Parathyroid adenoma (tissue), 2 donors: ENCODE results near the gene TEDC2.
A peak's percentile ranks its signal among the peaks of the same experiment; 100 is the strongest.

ENCODE experiments used
- H2AFZ ChIP-seq: fragments of 300-600 bp; sonication (generic); one replicate; pipeline ENCODE4 v1.7.0; 2017; ENCODE audit warnings: antibody characterized with exemption, mild to moderate bottlenecking
- H3K27ac ChIP-seq: fragments of 300-600 bp; sonication (generic); one replicate; pipeline ENCODE4 v1.7.0; 2017
- H3K27me3 ChIP-seq: fragments of 300-600 bp; sonication (generic); one replicate; pipeline ENCODE4 v1.7.0; 2017; ENCODE audit warnings: low read length; ENCODE audit not compliant: control insufficient read depth, insufficient read depth
- H3K36me3 ChIP-seq: fragments of 300-600 bp; sonication (generic); one replicate; pipeline ENCODE4 v1.7.0; 2017; ENCODE audit warnings: low read length; ENCODE audit not compliant: control insufficient read depth, insufficient read depth
- H3K4me1 ChIP-seq: fragments of 300-600 bp; sonication (generic); one replicate; pipeline ENCODE4 v1.7.0; 2017; ENCODE audit warnings: control low read depth
- H3K4me2 ChIP-seq: fragments of 300-600 bp; sonication (generic); one replicate; pipeline ENCODE4 v1.7.0; 2017; ENCODE audit warnings: low read length
- H3K4me3 ChIP-seq: fragments of 300-600 bp; sonication (generic); one replicate; pipeline ENCODE4 v1.7.0; 2017; ENCODE audit warnings: low read depth, low read length
- H3K79me2 ChIP-seq: fragments of 300-600 bp; sonication (generic); one replicate; pipeline ENCODE4 v1.7.0; 2017; ENCODE audit warnings: control low read depth
- H3K9ac ChIP-seq: fragments of 300-600 bp; sonication (generic); one replicate; pipeline ENCODE4 v1.7.0; 2017; ENCODE audit warnings: mild to moderate bottlenecking
- H3K9me3 ChIP-seq: fragments of 300-600 bp; sonication (generic); one replicate; pipeline ENCODE4 v1.7.0; 2017; ENCODE audit warnings: low read length; ENCODE audit not compliant: control insufficient read depth
- CTCF ChIP-seq: fragments of 300-600 bp; sonication (generic); IDR thresholded peaks from one replicate; pipeline ENCODE4 v1.7.0; 2017; ENCODE audit warnings: antibody characterized with exemption, mild to moderate bottlenecking
- donor health status: primary hyperparathyroidism.

TEDC2 gene

DNA sequence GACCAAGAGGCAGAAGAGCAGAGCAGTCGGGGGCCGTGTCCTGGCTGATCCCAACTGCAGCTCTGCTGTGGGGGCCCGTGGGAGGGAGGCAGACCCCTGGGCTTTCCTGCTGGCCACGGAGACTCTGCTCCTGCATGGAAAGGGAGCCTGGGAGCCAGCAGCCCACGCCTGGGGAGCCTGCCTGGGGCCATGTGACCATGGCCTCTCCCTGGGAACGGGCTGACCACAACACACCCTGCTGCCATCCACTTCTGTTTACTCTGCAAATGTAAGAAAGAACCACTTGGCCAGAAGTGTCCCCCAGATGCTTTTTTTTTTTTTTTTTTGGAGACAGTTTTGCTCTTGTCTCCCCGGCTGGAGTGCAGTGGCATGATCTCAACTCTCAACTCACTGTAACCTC, 2.0 kb upstream of the TEDC2 start:
- H3K36me3 ChIP-seq = no peaks in the 10 kb centered on the region

DNA sequence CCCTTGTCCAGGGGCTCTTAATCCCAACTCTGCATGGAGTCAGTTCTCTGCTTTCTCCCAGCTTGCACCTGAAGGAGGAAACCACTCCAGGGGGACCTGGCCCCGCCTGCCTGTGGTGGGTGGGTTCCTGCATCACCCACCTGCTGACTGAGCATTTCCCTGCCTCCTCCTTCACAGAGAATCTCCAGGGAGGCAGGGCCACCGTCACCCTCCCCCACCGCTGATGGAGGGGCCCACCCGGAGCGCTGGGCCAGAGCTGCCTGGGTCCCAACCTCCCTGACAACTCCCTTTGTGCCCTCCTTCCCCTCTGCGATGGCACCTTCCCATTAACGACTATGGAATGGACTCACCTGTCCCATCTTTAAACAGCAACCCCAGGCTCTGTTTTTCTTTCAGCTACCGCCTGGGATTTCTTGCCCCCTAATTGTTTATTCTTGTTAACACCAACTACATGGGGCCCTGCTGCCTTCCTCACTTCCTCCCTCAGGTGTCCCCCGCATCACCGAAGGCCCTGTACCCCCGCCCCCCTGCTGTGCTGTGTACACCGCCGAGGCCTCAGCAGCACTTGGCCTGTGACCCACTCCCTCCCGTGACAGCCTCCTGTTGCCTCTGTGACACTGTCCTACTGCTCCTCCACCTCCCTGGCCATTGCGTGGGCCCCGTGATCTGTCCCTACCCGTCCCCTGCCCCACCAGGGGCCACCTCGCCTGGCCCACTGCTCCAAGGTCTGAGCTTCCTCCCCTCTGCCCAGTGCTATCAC, 842 bp upstream of the TEDC2 start:
- no peaks in the 10 kb centered on the region for H3K9me3 ChIP-seq
- H3K4me2 ChIP-seq = peak overlapping the region; percentile 82
- peak overlapping the region; percentile 98 for H2AFZ ChIP-seq
- peak overlapping the region; percentile 72 for H3K4me3 ChIP-seq
- TF ChIP-seq CTCF = no peak
- no peaks in the 10 kb centered on the region for H3K27me3 ChIP-seq
- H3K36me3 ChIP-seq = no peaks in the 10 kb centered on the region
- peaks cover 9% of the 10 kb centered on the region for H3K4me1 ChIP-seq
- no peaks in the 10 kb centered on the region for H3K79me2 ChIP-seq
- no peak overlapping the region for H3K9ac ChIP-seq
- peak overlapping the region; percentile 16 for H3K27ac ChIP-seq

More for the DNA sequence above, 2.0 kb upstream of the TEDC2 start:
- Histone ChIP-seq H3K9ac (no peak overlapping the region), H3K9me3 (no peaks in the 10 kb centered on the region), H3K4me3 (no peak overlapping the region), H3K4me1 (peaks cover 9% of the 10 kb centered on the region), H3K79me2 (no peaks in the 10 kb centered on the region), H3K27me3 (no peaks in the 10 kb centered on the region), H3K27ac (no peak overlapping the region), H3K4me2 (no peak overlapping the region), H2AFZ (no peak overlapping the region)
- TF ChIP-seq CTCF = no peak

GRCh38 chr16:2460391-2460713, 443 bp downstream of the TEDC2 start:
- Histone ChIP-seq H2AFZ (peak overlapping the region; percentile 98), H3K4me1 (peaks cover 9% of the 10 kb centered on the region), H3K4me3 (peak overlapping the region; percentile 72), H3K79me2 (no peaks in the 10 kb centered on the region), H3K9me3 (no peaks in the 10 kb centered on the region), H3K27me3 (no peaks in the 10 kb centered on the region), H3K27ac (no peak overlapping the region), H3K36me3 (no peaks in the 10 kb centered on the region), H3K9ac (no peak overlapping the region), H3K4me2 (peak overlapping the region; percentile 82)
- TF ChIP-seq CTCF = no peak

GRCh38 chr16:2460916-2461315, 1.0 kb downstream of the TEDC2 start:
- H3K4me2 ChIP-seq = no peak overlapping the region
- H3K9ac ChIP-seq = no peak overlapping the region
- no peak overlapping the region for H3K27ac ChIP-seq
- no peaks in the 10 kb centered on the region for H3K36me3 ChIP-seq
- H3K79me2 ChIP-seq = no peaks in the 10 kb centered on the region
- H3K27me3 ChIP-seq = no peaks in the 10 kb centered on the region
- peaks cover 9% of the 10 kb centered on the region for H3K4me1 ChIP-seq
- no peak overlapping the region for H2AFZ ChIP-seq
- no peak for TF ChIP-seq CTCF
- no peaks in the 10 kb centered on the region for H3K9me3 ChIP-seq
- no peak overlapping the region for H3K4me3 ChIP-seq
